Stimulated activated naive B cell treated with anti-CD40 and anti-IgM and Interleukin-4, amounts not matched to agents 10 μg/mL and 1 μg/mL and 100 μg/mL, for 72 hours (primary cell): ENCODE data around the gene DNAH5.
"Not testable (repeated sequence)": the region's sequence is repeated elsewhere in the genome, so short reads cannot be mapped to it uniquely, and the experiment has no call there.

Experiments used
- ATAC-seq, 2 donors: fragments of 150-1000 bp; cut with Tn5 transposase; replicated peaks; 2 replicates each; pipeline ENCODE4 v1.10.0; 2021; ENCODE audit warnings: moderate library complexity in 1 of 2
- DNase-seq: peaks from one replicate; pipeline ENCODE4 v3.0.0; 2021
- H3K27ac Mint-ChIP-seq: one replicate; pipeline ENCODE4 v1.8.0; 2022; ENCODE audit warnings: mild to moderate bottlenecking, mixed read lengths
- H3K27me3 Mint-ChIP-seq, 2 donors: one replicate each; pipeline ENCODE4 v1.8.0; 2022; ENCODE audit warnings: mixed read lengths in 2 of 2
- H3K36me3 Mint-ChIP-seq, 2 donors: one replicate each; pipeline ENCODE4 v1.8.0; 2022; ENCODE audit warnings: mixed read lengths in 2 of 2, mild to moderate bottlenecking in 1 of 2
- H3K4me1 Mint-ChIP-seq, 2 donors: one replicate each; pipeline ENCODE4 v1.8.0; 2022; ENCODE audit warnings: mixed read lengths in 2 of 2, mild to moderate bottlenecking in 1 of 2
- H3K4me3 Mint-ChIP-seq, 2 donors: one replicate each; pipeline ENCODE4 v1.8.0; 2022; ENCODE audit warnings: mild to moderate bottlenecking in 2 of 2, mixed read lengths in 2 of 2, moderate library complexity in 1 of 2
- H3K9me3 Mint-ChIP-seq, 2 donors: one replicate each; pipeline ENCODE4 v1.8.0; 2022; ENCODE audit warnings: mixed read lengths in 2 of 2, mild to moderate bottlenecking in 1 of 2

Gene DNAH5

GRCh38 chr5:13831351-13831750 is 113.1 kb downstream of the DNAH5 start:
- peaks cover 5 to 16% of the 10 kb centered on the region in 2 donors for H3K9me3 Mint-ChIP-seq
- H3K27ac Mint-ChIP-seq, result no peak overlapping the region
- no peaks in the 10 kb centered on the region for H3K4me1 Mint-ChIP-seq
- no peaks in the 10 kb centered on the region for H3K36me3 Mint-ChIP-seq
- DNase-seq (no peak), ATAC-seq (no peak)
- no peaks in the 10 kb centered on the region for H3K27me3 Mint-ChIP-seq
- H3K4me3 Mint-ChIP-seq, result no peak overlapping the region

GRCh38 chr5:13830536-13830935 is 114.0 kb downstream of the DNAH5 start:
- ATAC-seq (no peak), DNase-seq (no peak)
- Mint-ChIP-seq H3K4me3 (no peak overlapping the region), H3K9me3 (peaks cover 8 to 17% of the 10 kb centered on the region in 2 donors), H3K27me3 (no peaks in the 10 kb centered on the region), H3K27ac (no peak overlapping the region), H3K36me3 (no peaks in the 10 kb centered on the region), H3K4me1 (no peaks in the 10 kb centered on the region)

GRCh38 chr5:13821366-13821765 is 123.1 kb downstream of the DNAH5 start:
- Mint-ChIP-seq H3K4me1 (no peaks in the 10 kb centered on the region), H3K4me3 (no peak overlapping the region), H3K9me3 (peaks cover 2 to 3% of the 10 kb centered on the region in 2 donors), H3K27ac (no peak overlapping the region), H3K27me3 (no peaks in the 10 kb centered on the region), H3K36me3 (no peaks in the 10 kb centered on the region)
- ATAC-seq (no peak), DNase-seq (no peak)

- no peak overlapping the region for H3K27ac Mint-ChIP-seq
- H3K4me1 Mint-ChIP-seq, result no peaks in the 10 kb centered on the region
- H3K27me3 Mint-ChIP-seq, result no peaks in the 10 kb centered on the region
- DNase-seq, result no peak
- no peak for ATAC-seq
- H3K9me3 Mint-ChIP-seq, result no peaks in the 10 kb centered on the region
- no peaks in the 10 kb centered on the region for H3K36me3 Mint-ChIP-seq
- no peak overlapping the region for H3K4me3 Mint-ChIP-seq
Observed at GRCh38 chr5:13816126-13816525, 128.4 kb downstream of the DNAH5 start.

GRCh38 chr5:13814301-13814700 is 130.2 kb downstream of the DNAH5 start:
- no peak overlapping the region for H3K4me3 Mint-ChIP-seq
- no peaks in the 10 kb centered on the region for H3K36me3 Mint-ChIP-seq
- H3K9me3 Mint-ChIP-seq, result peaks cover 0 to 6% of the 10 kb centered on the region in 2 donors
- no peaks in the 10 kb centered on the region for H3K27me3 Mint-ChIP-seq
- no peak for DNase-seq
- no peaks in the 10 kb centered on the region for H3K4me1 Mint-ChIP-seq
- H3K27ac Mint-ChIP-seq, result no peak overlapping the region
- ATAC-seq, result no peak

- ATAC-seq (no peak), DNase-seq (no peak)
- Mint-ChIP-seq H3K9me3 (peaks cover 0 to 6% of the 10 kb centered on the region in 2 donors), H3K27ac (no peak overlapping the region), H3K4me3 (no peak overlapping the region), H3K36me3 (no peaks in the 10 kb centered on the region), H3K4me1 (no peaks in the 10 kb centered on the region), H3K27me3 (no peaks in the 10 kb centered on the region)
Observed at GRCh38 chr5:13809921-13810320, 134.6 kb downstream of the DNAH5 start.

- Mint-ChIP-seq H3K4me1 (no peaks in the 10 kb centered on the region), H3K27me3 (no peaks in the 10 kb centered on the region), H3K9me3 (peaks cover 0 to 4% of the 10 kb centered on the region in 2 donors), H3K27ac (no peak overlapping the region), H3K36me3 (no peaks in the 10 kb centered on the region), H3K4me3 (no peak overlapping the region)
- ATAC-seq (no peak), DNase-seq (no peak)
Observed at GRCh38 chr5:13804336-13804735, 140.2 kb downstream of the DNAH5 start.

GRCh38 chr5:13798569-13798968 is 145.9 kb downstream of the DNAH5 start:
- not testable (repeated sequence) for H3K4me1 Mint-ChIP-seq

GRCh38 chr5:13785781-13786415 is 158.6 kb downstream of the DNAH5 start:
- Mint-ChIP-seq H3K4me1 (no peaks in the 10 kb centered on the region), H3K36me3 (no peaks in the 10 kb centered on the region), H3K27ac (no peak overlapping the region), H3K4me3 (no peak overlapping the region), H3K27me3 (no peaks in the 10 kb centered on the region), H3K9me3 (peaks cover 8 to 12% of the 10 kb centered on the region in 2 donors)
- no peak for ATAC-seq
- no peak for DNase-seq

More at GRCh38 chr5:13798569-13798968, 145.9 kb downstream of the DNAH5 start:
- not testable (repeated sequence) for DNase-seq, H3K27me3 Mint-ChIP-seq, H3K27ac Mint-ChIP-seq, ATAC-seq, H3K4me3 Mint-ChIP-seq, H3K36me3 Mint-ChIP-seq
- peaks cover 4 to 11% of the 10 kb centered on the region in 2 donors for H3K9me3 Mint-ChIP-seq

- Mint-ChIP-seq H3K27me3 (no peaks in the 10 kb centered on the region), H3K4me1 (no peaks in the 10 kb centered on the region), H3K4me3 (no peak overlapping the region), H3K9me3 (peaks cover 4 to 6% of the 10 kb centered on the region in 2 donors), H3K27ac (no peak overlapping the region), H3K36me3 (no peaks in the 10 kb centered on the region)
- no peak for ATAC-seq
- DNase-seq, result no peak
Observed at GRCh38 chr5:13783726-13784125, 160.8 kb downstream of the DNAH5 start.

GRCh38 chr5:13780081-13780480 is 164.4 kb downstream of the DNAH5 start:
- H3K4me3 Mint-ChIP-seq, result no peak overlapping the region
- H3K27me3 Mint-ChIP-seq, result no peaks in the 10 kb centered on the region
- no peaks in the 10 kb centered on the region for H3K36me3 Mint-ChIP-seq
- no peak overlapping the region for H3K27ac Mint-ChIP-seq
- no peak for DNase-seq
- no peaks in the 10 kb centered on the region for H3K4me1 Mint-ChIP-seq
- peaks cover 0 to 1% of the 10 kb centered on the region in 2 donors for H3K9me3 Mint-ChIP-seq
- no peak for ATAC-seq

GRCh38 chr5:13773649-13774048 is 170.8 kb downstream of the DNAH5 start:
- H3K27ac Mint-ChIP-seq, result no peak overlapping the region

GRCh38 chr5:13771011-13771571 is 173.4 kb downstream of the DNAH5 start:
- ATAC-seq, result no peak
- H3K4me1 Mint-ChIP-seq, result no peaks in the 10 kb centered on the region
- H3K4me3 Mint-ChIP-seq, result no peak overlapping the region
- H3K27ac Mint-ChIP-seq, result no peak overlapping the region
- peaks cover 0 to 3% of the 10 kb centered on the region in 2 donors for H3K9me3 Mint-ChIP-seq
- H3K36me3 Mint-ChIP-seq, result no peaks in the 10 kb centered on the region
- no peaks in the 10 kb centered on the region for H3K27me3 Mint-ChIP-seq
- no peak for DNase-seq

More at GRCh38 chr5:13773649-13774048, 170.8 kb downstream of the DNAH5 start:
- DNase-seq (no peak), ATAC-seq (no peak)
- Mint-ChIP-seq H3K36me3 (no peaks in the 10 kb centered on the region), H3K9me3 (peaks cover 0 to 3% of the 10 kb centered on the region in 2 donors), H3K27me3 (no peaks in the 10 kb centered on the region), H3K4me1 (no peaks in the 10 kb centered on the region), H3K4me3 (no peak overlapping the region)

- H3K9me3 Mint-ChIP-seq, result no peaks in the 10 kb centered on the region
- ATAC-seq (no peak), DNase-seq (no peak)
- no peaks in the 10 kb centered on the region for H3K4me1 Mint-ChIP-seq
- no peak overlapping the region for H3K27ac Mint-ChIP-seq
- H3K36me3 Mint-ChIP-seq, result no peaks in the 10 kb centered on the region
- no peaks in the 10 kb centered on the region for H3K27me3 Mint-ChIP-seq
- H3K4me3 Mint-ChIP-seq, result no peak overlapping the region
Observed at GRCh38 chr5:13766236-13766635, 178.3 kb downstream of the DNAH5 start.

- ATAC-seq, result no peak
Observed at GRCh38 chr5:13763719-13764118, 180.8 kb downstream of the DNAH5 start.

More at GRCh38 chr5:13763719-13764118, 180.8 kb downstream of the DNAH5 start:
- Mint-ChIP-seq H3K4me3 (no peak overlapping the region), H3K36me3 (no peaks in the 10 kb centered on the region), H3K27me3 (no peaks in the 10 kb centered on the region), H3K4me1 (no peaks in the 10 kb centered on the region), H3K9me3 (no peaks in the 10 kb centered on the region), H3K27ac (no peak overlapping the region)
- DNase-seq, result no peak
